GM12872 (cell line): ENCODE results near the gene FHL1.

Experiments used
- CTCF ChIP-seq: IDR thresholded peaks from 3 replicates; pipeline ENCODE4 v1.5.1; 2011; ENCODE audit warnings: low read depth, mild to moderate bottlenecking, low read length, moderate library complexity; ENCODE audit not compliant: insufficient read depth

Gene FHL1

GRCh38 chrX:136203438-136203837, 56.1 kb downstream of the FHL1 start:
- TF ChIP-seq CTCF: no peak

GRCh38 chrX:136203951-136204350, 56.6 kb downstream of the FHL1 start:
- TF ChIP-seq CTCF: no peak

GRCh38 chrX:136204571-136204970, 57.2 kb downstream of the FHL1 start:
- no peak for TF ChIP-seq CTCF

GRCh38 chrX:136205882-136206380, 58.6 kb downstream of the FHL1 start:
- no peak for TF ChIP-seq CTCF

- no peak for TF ChIP-seq CTCF
Observed at GRCh38 chrX:136206916-136207315, 59.6 kb downstream of the FHL1 start.

GRCh38 chrX:136207546-136207945, 60.2 kb downstream of the FHL1 start:
- TF ChIP-seq CTCF: no peak

GRCh38 chrX:136209016-136209738, 61.8 kb downstream of the FHL1 start:
- TF ChIP-seq CTCF: peak; percentile 41
